Erythroblast (primary cell): Measurements from ENCODE around the gene KCNB1.

Experiments
- DNase-seq, 2 experiments: peaks; one replicate each; lab custom pipeline; 2025; lab: John Stamatoyannopoulos, UW
- GATA1 ChIP-seq: IDR thresholded peaks from 2 replicates; pipeline ENCODE4 v1.6.1; 2011; ENCODE audit warnings: low read depth, mild to moderate bottlenecking, control low read depth, low read length, moderate library complexity
- POLR2A ChIP-seq: IDR thresholded peaks from 2 replicates; pipeline ENCODE4 v1.6.1; 2011; ENCODE audit warnings: mild to moderate bottlenecking, low read length

KCNB1 gene

GRCh38 chr20:49482621-49483017, at the start of gene KCNB1:
KCNB1 (minus strand) TSS chr20:49482668; CDS start chr20:49482480, 188 bp downstream.
- TF ChIP-seq POLR2A, result no peak
- TF ChIP-seq GATA1, result no peak
- peak; percentile 51 to 58 for DNase-seq

GRCh38 chr20:49529470-49529869, 47.0 kb upstream of the KCNB1 start:
- DNase-seq, result no peak
- no peak for TF ChIP-seq GATA1

- no peak for DNase-seq
- TF ChIP-seq POLR2A, result no peak
- TF ChIP-seq GATA1, result no peak
These were observed 44.1 kb upstream of the KCNB1 start for GRCh38 chr20:49526568-49526967.

GRCh38 chr20:49526056-49526455, 43.6 kb upstream of the KCNB1 start:
- no peak for TF ChIP-seq POLR2A
- TF ChIP-seq GATA1, result no peak
- DNase-seq, result no peak

GRCh38 chr20:49523767-49524360, 41.4 kb upstream of the KCNB1 start:
- DNase-seq, result no peak
- TF ChIP-seq GATA1 (no peak), POLR2A (no peak)

GRCh38 chr20:49521356-49521755, 38.9 kb upstream of the KCNB1 start:
- TF ChIP-seq POLR2A, result no peak
- no peak for TF ChIP-seq GATA1
- no peak for DNase-seq

GRCh38 chr20:49519777-49520359, 37.4 kb upstream of the KCNB1 start:
- DNase-seq, result no peak
- TF ChIP-seq GATA1 (no peak), POLR2A (no peak)

- DNase-seq, result no peak
- TF ChIP-seq POLR2A (no peak), GATA1 (no peak)
These were observed 36.8 kb upstream of the KCNB1 start for GRCh38 chr20:49519212-49519712.

GRCh38 chr20:49518576-49518975, 36.1 kb upstream of the KCNB1 start:
- TF ChIP-seq GATA1 (no peak), POLR2A (no peak)
- DNase-seq, result no peak

GRCh38 chr20:49517805-49518100, 35.3 kb upstream of the KCNB1 start:
- DNase-seq, result no peak
- TF ChIP-seq POLR2A (no peak), GATA1 (no peak)

- no peak for TF ChIP-seq POLR2A
- TF ChIP-seq GATA1, result no peak
- DNase-seq, result no peak
These were observed 34.7 kb upstream of the KCNB1 start for GRCh38 chr20:49516916-49517804.

- no peak for DNase-seq
- TF ChIP-seq GATA1, result no peak
- no peak for TF ChIP-seq POLR2A
These were observed 33.1 kb upstream of the KCNB1 start for GRCh38 chr20:49515586-49515985.

GRCh38 chr20:49513517-49513916, 31.0 kb upstream of the KCNB1 start:
- no peak for DNase-seq
- TF ChIP-seq GATA1 (no peak), POLR2A (no peak)

- TF ChIP-seq POLR2A (no peak), GATA1 (no peak)
- DNase-seq, result no peak
These were observed 30.5 kb upstream of the KCNB1 start for GRCh38 chr20:49513009-49513408.

GRCh38 chr20:49511788-49512525, 29.5 kb upstream of the KCNB1 start:
- DNase-seq, result no peak
- TF ChIP-seq POLR2A (no peak), GATA1 (no peak)
